ENCODE measurements around the gene CNOT11.
"Not testable (repeated sequence)": the region's sequence is repeated elsewhere in the genome, so short reads cannot be mapped to it uniquely, and the experiment has no call there.

DNA sequence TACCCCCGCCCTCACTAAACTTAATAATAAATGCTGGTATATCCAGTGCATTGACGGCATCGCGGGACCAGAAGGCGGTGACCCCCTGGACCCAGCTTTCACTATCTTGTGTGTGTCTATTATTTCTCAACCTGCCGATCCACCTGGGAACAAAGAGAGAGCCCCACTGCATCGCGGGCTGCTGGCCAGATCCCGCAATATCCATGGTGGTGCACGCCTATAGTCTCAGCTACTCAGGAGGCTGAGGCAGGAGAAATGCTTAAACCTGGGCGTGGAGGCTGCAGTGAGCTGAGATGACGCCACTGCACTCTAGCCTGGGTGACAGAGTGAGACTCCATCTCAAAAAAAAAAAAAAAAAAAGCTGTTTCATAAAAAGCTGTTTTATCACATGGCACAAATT, 7.8 kb upstream of the CNOT11 start:
- TF ChIP-seq, protein P1, sequence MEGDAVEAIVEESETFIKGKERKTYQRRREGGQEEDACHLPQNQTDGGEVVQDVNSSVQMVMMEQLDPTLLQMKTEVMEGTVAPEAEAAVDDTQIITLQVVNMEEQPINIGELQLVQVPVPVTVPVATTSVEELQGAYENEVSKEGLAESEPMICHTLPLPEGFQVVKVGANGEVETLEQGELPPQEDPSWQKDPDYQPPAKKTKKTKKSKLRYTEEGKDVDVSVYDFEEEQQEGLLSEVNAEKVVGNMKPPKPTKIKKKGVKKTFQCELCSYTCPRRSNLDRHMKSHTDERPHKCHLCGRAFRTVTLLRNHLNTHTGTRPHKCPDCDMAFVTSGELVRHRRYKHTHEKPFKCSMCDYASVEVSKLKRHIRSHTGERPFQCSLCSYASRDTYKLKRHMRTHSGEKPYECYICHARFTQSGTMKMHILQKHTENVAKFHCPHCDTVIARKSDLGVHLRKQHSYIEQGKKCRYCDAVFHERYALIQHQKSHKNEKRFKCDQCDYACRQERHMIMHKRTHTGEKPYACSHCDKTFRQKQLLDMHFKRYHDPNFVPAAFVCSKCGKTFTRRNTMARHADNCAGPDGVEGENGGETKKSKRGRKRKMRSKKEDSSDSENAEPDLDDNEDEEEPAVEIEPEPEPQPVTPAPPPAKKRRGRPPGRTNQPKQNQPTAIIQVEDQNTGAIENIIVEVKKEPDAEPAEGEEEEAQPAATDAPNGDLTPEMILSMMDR (IDR thresholded peaks at IDR 0.05): not testable (repeated sequence)
- TF ChIP-seq ZFX (IDR thresholded peaks at IDR 0.05; ENCODE audit: borderline replicate concordance): not testable (repeated sequence)

Data from 22Rv1 (cell line).